Activated T-helper 17 cell treated with anti-CD3 and anti-CD28 coated beads, Interleukin-2, amount 50 U/mL, for 72 hours (primary cell): ENCODE measurements around the gene CTSE. TPM values are rescaled to one million over a fixed set of nuclear protein-coding genes. Genes with fewer than 3 reads are reported as not detected.

ENCODE experiments used
- ATAC-seq: fragments of 150-1000 bp; cut with Tn5 transposase; replicated peaks from 2 replicates; pipeline ENCODE4 v1.10.0; 2021; ENCODE audit warnings: mild to moderate bottlenecking, moderate library complexity
- H3K27ac Mint-ChIP-seq: one replicate; pipeline ENCODE4 v1.8.0; 2022; ENCODE audit warnings: mixed read lengths
- H3K27me3 Mint-ChIP-seq: one replicate; pipeline ENCODE4 v1.8.0; 2022; ENCODE audit warnings: mixed read lengths
- H3K36me3 Mint-ChIP-seq: one replicate; pipeline ENCODE4 v1.8.0; 2022; ENCODE audit warnings: low read depth, mild to moderate bottlenecking, mixed read lengths
- H3K4me1 Mint-ChIP-seq: one replicate; pipeline ENCODE4 v1.8.0; 2022; ENCODE audit warnings: mixed read lengths
- H3K4me3 Mint-ChIP-seq: one replicate; pipeline ENCODE4 v1.8.0; 2022; ENCODE audit warnings: mild to moderate bottlenecking, mixed read lengths
- H3K9me3 Mint-ChIP-seq: one replicate; pipeline ENCODE4 v1.8.0; 2022; ENCODE audit warnings: mixed read lengths
- total RNA-seq, 2 donors: library from RNA; stranded (reverse); gene quantifications; one replicate each; pipeline ENCODE4 v1.2.3, GENCODE V29; 2022

CTSE gene
- total RNA-seq, 2 donors from 2014 or later, result not detected

- Mint-ChIP-seq H3K36me3 (no peaks in the 10 kb centered on the region), H3K27me3 (no peaks in the 10 kb centered on the region), H3K27ac (no peak overlapping the region), H3K4me1 (peaks cover 22% of the 10 kb centered on the region), H3K4me3 (no peak overlapping the region), H3K9me3 (no peaks in the 10 kb centered on the region)
- no peak for ATAC-seq
Measured at GRCh38 chr1:206013026-206013795, 10.5 kb downstream of the CTSE start.

GRCh38 chr1:206012086-206012859 lies 11.4 kb downstream of the CTSE start:
- peak; percentile 59 for ATAC-seq
- Mint-ChIP-seq H3K4me3 (peak overlapping the region; percentile 45), H3K36me3 (no peaks in the 10 kb centered on the region), H3K27me3 (no peaks in the 10 kb centered on the region), H3K27ac (no peak overlapping the region), H3K4me1 (peaks cover 22% of the 10 kb centered on the region), H3K9me3 (no peaks in the 10 kb centered on the region)

- H3K27me3 Mint-ChIP-seq, result peaks cover 3% of the 10 kb centered on the region
- peak overlapping the region; percentile 20 for H3K27ac Mint-ChIP-seq
- peak overlapping the region; percentile 45 for H3K4me3 Mint-ChIP-seq
- no peaks in the 10 kb centered on the region for H3K36me3 Mint-ChIP-seq
- ATAC-seq, result peak; percentile 82
- H3K4me1 Mint-ChIP-seq, result peaks cover 22% of the 10 kb centered on the region
- H3K9me3 Mint-ChIP-seq, result no peaks in the 10 kb centered on the region
Measured at GRCh38 chr1:206011057-206011456, 12.6 kb downstream of the CTSE start.

- H3K9me3 Mint-ChIP-seq, result no peaks in the 10 kb centered on the region
- peaks cover 22% of the 10 kb centered on the region for H3K4me1 Mint-ChIP-seq
- peaks cover 4% of the 10 kb centered on the region for H3K27me3 Mint-ChIP-seq
- no peaks in the 10 kb centered on the region for H3K36me3 Mint-ChIP-seq
- no peak for ATAC-seq
- H3K27ac Mint-ChIP-seq, result no peak overlapping the region
- no peak overlapping the region for H3K4me3 Mint-ChIP-seq
Measured at GRCh38 chr1:206010060-206010459, 13.6 kb downstream of the CTSE start.

- H3K27me3 Mint-ChIP-seq, result peaks cover 14% of the 10 kb centered on the region
- no peak overlapping the region for H3K4me3 Mint-ChIP-seq
- no peak for ATAC-seq
- H3K36me3 Mint-ChIP-seq, result no peaks in the 10 kb centered on the region
- peaks cover 21% of the 10 kb centered on the region for H3K4me1 Mint-ChIP-seq
- H3K9me3 Mint-ChIP-seq, result no peaks in the 10 kb centered on the region
- H3K27ac Mint-ChIP-seq, result no peak overlapping the region
Measured at GRCh38 chr1:206006946-206007345, 16.7 kb downstream of the CTSE start.

- no peak overlapping the region for H3K4me3 Mint-ChIP-seq
- H3K27ac Mint-ChIP-seq, result no peak overlapping the region
- peaks cover 9% of the 10 kb centered on the region for H3K4me1 Mint-ChIP-seq
- H3K9me3 Mint-ChIP-seq, result no peaks in the 10 kb centered on the region
- no peaks in the 10 kb centered on the region for H3K36me3 Mint-ChIP-seq
- no peak for ATAC-seq
- H3K27me3 Mint-ChIP-seq, result peaks cover 14% of the 10 kb centered on the region
Measured at GRCh38 chr1:206005778-206006180, 17.9 kb downstream of the CTSE start.

GRCh38 chr1:206005234-206005633 lies 18.5 kb downstream of the CTSE start:
- Mint-ChIP-seq H3K27ac (no peak overlapping the region), H3K27me3 (peaks cover 14% of the 10 kb centered on the region), H3K36me3 (no peaks in the 10 kb centered on the region), H3K9me3 (no peaks in the 10 kb centered on the region), H3K4me1 (peaks cover 8% of the 10 kb centered on the region), H3K4me3 (no peak overlapping the region)
- no peak for ATAC-seq

- Mint-ChIP-seq H3K27me3 (peaks cover 14% of the 10 kb centered on the region), H3K4me3 (no peak overlapping the region), H3K4me1 (peaks cover 8% of the 10 kb centered on the region), H3K9me3 (no peaks in the 10 kb centered on the region), H3K27ac (no peak overlapping the region), H3K36me3 (no peaks in the 10 kb centered on the region)
- no peak for ATAC-seq
Measured at GRCh38 chr1:206004826-206005225, 18.9 kb downstream of the CTSE start.

- no peak overlapping the region for H3K27ac Mint-ChIP-seq
- H3K4me3 Mint-ChIP-seq, result no peak overlapping the region
- no peak for ATAC-seq
- peaks cover 8% of the 10 kb centered on the region for H3K4me1 Mint-ChIP-seq
- H3K27me3 Mint-ChIP-seq, result peaks cover 14% of the 10 kb centered on the region
- no peaks in the 10 kb centered on the region for H3K9me3 Mint-ChIP-seq
- H3K36me3 Mint-ChIP-seq, result no peaks in the 10 kb centered on the region
Measured at GRCh38 chr1:206003854-206004800, 19.6 kb downstream of the CTSE start.

- H3K27ac Mint-ChIP-seq, result peak within 1 kb of the TSS; percentile 47
Measured at GRCh38 chr1:206002871-206003801, 20.6 kb downstream of the CTSE start, which contains the start of gene RAB7B. Gene RAB7B, minus strand, starts transcription at chr1:206003395. Its CDS starts 9,260 bp downstream, at chr1:205994135.

GRCh38 chr1:206002160-206002559 lies 21.5 kb downstream of the CTSE start:
- Mint-ChIP-seq H3K4me3 (peak overlapping the region; percentile 5), H3K4me1 (peaks cover 8% of the 10 kb centered on the region), H3K27ac (peak overlapping the region; percentile 47), H3K9me3 (no peaks in the 10 kb centered on the region), H3K27me3 (peaks cover 20% of the 10 kb centered on the region), H3K36me3 (no peaks in the 10 kb centered on the region)
- no peak for ATAC-seq

More at GRCh38 chr1:206002871-206003801, 20.6 kb downstream of the CTSE start, which contains the start of gene RAB7B:
- no peaks in the 10 kb centered on the region for H3K36me3 Mint-ChIP-seq
- peaks cover 8% of the 10 kb centered on the region for H3K4me1 Mint-ChIP-seq
- no peaks in the 10 kb centered on the region for H3K9me3 Mint-ChIP-seq
- no peak for ATAC-seq
- no peak within 1 kb of the TSS for H3K4me3 Mint-ChIP-seq
- peaks cover 14% of the 10 kb centered on the region for H3K27me3 Mint-ChIP-seq

GRCh38 chr1:206001476-206001888 lies 22.2 kb downstream of the CTSE start:
- H3K4me1 Mint-ChIP-seq, result peaks cover 8% of the 10 kb centered on the region

GRCh38 chr1:206000641-206001339 lies 22.9 kb downstream of the CTSE start:
- Mint-ChIP-seq H3K36me3 (no peaks in the 10 kb centered on the region), H3K27me3 (peaks cover 18% of the 10 kb centered on the region), H3K9me3 (no peaks in the 10 kb centered on the region), H3K27ac (peak overlapping the region; percentile 47), H3K4me1 (peaks cover 8% of the 10 kb centered on the region), H3K4me3 (peak overlapping the region; percentile 10)
- ATAC-seq, result peak; percentile 81

More at GRCh38 chr1:206001476-206001888, 22.2 kb downstream of the CTSE start:
- peak; percentile 91 for ATAC-seq
- Mint-ChIP-seq H3K36me3 (no peaks in the 10 kb centered on the region), H3K27ac (peak overlapping the region; percentile 47), H3K4me3 (peak overlapping the region; percentile 5), H3K27me3 (peaks cover 22% of the 10 kb centered on the region), H3K9me3 (no peaks in the 10 kb centered on the region)
